ENCODE results near the gene SMARCE1.
"Not testable (repeated sequence)": the region's sequence is repeated elsewhere in the genome, so short reads cannot be mapped to it uniquely, and the experiment has no call there.

Gene SMARCE1

DNA sequence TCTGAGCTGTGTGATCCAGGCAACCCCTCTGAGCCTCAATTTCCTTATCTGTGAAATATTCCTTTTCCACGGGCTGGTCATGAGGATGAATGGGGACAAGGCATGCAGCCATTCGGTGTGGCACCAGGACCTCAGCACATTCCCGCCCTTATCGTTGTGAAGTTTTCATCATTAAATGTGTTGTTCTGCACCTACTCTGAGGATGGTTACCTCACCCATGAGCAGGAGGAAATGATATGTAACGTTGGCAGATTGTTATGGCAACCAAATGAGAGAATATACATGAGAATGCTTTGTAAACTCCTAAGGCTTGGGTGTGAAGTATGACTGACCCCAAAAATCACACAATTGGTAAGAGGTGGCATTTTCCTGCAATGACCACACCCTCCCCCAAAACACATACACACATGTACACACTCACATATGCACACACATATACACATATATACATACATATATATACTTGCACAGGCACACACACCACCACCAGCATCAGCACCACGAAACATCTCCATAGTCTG is 39.5 kb downstream of the SMARCE1 start:
- no peak for DNase-seq

DNA sequence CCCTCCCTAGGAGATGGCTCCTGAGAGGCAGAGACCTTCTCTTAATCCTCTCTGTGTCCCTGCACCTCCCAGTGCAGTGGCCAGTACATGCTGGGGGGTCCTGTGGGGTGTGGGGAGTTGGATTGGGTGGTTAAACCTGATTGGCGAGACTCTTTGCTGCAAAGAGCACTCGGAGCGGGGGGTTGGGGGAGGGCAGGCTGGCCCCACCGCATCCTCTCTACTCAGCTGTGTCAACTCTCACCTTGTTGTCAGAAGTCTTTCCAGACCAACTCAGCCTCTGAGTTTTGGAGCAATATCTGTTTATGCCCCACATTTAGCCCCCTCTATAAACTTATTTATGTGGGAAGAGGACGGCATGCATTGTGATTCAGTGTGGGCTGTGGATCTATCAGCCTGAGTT is 40.0 kb downstream of the SMARCE1 start:
- DNase-seq = no peak

DNA sequence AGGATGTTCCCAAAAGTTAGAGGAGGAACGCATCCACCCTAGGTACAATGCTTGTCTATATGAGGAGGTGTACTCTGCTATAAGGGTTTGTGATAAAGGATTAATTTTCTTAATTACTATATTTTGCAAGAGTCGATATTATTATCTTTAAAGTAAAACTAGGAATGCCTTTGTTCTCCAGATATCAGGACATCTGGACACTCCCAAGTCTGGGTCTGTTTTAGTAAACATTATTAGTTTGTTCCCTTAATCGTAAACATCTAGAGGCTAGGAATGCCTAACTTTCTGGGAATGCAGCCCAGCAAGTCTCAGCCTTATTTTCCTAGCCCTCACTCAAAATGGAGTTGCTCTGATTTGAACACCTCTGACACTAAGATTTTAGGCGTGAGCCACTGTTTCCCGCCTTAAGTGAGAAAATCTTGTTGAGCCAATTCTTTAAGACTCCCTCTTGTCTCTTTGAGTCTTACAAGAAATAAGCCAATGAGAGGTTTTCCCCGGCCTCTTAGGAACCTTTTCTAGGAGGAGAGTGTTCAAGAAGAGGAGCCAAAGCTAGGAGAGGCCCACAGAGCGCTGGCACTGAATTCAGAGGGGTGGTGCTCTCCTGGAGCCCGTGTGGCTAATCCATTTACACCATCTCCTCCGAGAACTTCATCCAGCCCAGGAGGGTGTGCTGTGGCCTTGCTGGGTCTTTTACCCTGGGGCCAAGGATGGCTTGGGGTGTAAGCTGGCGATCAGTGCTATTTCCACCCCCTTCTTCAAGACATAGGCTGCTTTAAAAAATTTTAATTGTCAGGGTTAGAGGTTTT is 40.9 kb downstream of the SMARCE1 start:
- DNase-seq = no peak

DNA sequence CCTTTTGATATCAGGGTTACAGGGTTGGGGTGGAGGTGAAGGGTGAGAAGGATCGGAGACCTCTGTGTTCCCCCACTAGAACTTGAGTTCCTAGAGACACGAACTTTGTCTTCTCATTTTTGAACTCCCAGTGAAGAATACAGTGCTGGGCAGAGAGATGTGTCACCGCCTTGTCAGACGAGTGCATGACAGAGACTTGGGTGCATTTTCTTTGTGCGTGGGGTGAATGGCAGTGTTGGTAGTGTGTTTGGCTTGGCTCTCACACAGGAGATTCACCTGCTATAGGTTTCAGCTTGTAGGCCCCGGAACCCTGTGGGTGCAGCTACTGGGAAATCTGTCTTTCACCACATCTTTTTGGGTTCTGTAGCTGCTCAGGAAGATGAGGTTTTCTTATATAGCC is 42.3 kb downstream of the SMARCE1 start:
- no peak for DNase-seq

DNA sequence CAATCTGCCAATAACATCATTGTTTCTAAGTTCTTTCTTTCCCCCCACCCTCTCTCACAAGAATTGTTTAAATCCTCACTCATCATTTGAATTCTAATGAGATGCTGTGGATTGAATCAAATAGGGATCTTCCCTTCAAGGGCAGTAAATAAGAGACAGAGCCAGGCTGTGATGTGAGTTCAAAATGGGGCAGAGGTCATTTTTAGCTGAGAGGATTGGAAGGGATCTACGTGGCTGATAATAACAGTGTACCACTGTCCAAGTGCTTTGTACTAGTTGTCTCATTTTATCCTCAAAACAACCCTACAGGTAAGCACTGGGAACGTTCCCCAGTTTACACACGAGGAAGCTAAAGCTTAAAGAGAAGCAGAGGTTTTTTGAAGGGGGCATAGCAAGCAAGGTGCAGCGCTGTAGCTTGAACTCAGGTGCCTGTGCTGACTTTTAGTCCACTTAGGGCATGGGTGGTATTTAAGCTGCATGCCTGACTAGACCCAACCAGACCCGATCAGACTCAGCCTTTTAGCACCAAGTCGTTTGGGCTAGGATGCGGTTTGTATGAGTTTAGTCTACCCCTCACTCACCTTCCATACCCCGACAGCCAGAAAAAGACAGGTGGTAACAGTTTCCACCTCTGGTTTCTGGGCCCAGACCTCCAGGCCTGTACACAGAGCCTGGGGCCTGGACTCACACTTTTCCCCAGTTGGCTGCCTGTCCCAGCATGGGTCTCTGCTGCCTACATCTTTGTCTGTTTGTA is 43.1 kb downstream of the SMARCE1 start:
- DNase-seq = no peak

DNA sequence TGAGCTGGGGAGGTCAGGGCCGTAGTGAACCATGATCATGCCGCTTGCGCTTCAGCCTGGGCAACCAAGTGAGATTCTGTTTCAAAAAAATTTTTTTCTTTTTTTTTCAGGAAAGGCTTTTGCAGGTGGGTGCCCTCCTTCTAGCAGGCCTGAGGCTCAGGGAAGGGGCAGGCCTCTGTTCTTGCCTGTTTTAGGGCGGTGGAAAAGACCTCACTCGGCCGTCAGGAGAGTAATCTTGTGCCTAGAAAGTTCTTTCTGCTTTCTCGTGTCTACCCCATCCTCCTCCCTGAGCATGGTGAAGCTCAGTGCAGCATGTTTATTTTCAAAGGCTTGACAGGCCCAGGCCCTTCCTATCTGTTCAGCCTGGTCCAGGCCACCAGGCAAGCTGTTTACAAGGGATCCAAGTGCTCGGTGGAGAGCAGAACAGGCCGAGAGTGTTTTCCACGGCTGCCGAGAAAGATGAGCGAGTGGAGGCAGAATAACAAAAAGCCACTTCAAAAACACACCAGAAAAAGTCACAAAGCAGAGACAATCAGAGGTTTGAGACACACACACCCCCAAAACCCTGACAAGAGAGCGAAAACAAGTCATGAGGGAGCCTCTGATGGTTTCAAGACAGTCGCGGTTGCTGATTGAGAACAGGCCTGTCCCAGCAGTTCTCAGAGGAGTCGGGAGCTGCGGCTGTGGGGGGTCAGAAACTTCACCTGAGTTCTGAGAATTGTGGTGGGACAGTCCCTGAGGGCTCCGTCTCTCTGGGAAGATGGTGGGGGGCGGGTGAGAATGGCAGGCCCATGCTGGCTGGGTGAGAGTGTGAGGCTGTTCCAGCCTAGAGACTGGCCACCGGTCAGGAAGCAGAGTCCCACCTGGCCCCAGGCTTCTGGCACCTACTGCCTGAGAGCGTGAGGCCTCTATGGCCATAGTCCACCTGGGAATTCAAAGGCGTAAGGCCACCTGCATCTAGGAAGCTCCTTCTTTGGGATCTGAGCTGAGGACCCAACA is 44.9 kb downstream of the SMARCE1 start:
- no peak for DNase-seq

DNA sequence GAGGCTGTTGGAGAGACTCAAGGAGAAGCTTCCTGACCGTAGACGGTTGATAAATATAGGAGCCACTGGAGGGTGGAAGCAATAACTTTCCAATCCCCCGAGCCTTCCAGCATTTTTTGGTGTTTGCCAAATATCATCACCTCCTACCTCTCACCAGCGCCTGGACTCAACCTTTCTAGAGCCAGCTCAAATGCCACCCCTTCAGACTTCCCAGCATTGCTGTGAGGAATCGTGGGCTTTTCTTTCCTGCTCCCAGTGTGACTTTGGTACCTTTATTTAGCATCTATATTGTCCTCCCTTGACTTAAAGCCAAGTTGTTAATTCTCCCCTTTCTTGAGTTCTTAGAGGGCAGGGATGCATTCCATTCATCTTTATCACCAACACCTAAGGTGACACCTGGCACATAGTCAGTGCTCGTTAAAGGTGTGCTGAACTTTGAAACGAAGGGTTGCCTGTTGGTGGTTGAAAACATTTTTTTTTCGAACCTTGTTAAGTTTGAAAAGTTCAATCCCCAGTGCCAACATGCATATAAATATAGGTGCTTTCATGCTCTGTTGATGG is 47.1 kb downstream of the SMARCE1 start:
- no peak for DNase-seq

DNA sequence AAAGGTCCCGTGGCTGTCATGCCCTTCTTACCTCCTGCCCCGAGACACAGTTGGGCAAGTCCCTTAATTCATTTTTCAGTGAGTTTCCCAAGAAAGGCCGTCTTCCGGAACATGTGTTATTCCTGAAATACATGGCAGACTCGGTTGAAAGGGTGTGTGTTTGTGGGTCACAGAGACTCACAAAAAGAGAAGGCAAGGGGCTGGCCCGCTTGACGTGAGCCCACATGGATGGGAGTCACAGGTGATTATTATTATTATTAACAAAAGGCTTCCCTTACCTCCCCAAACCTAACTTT is 48.2 kb downstream of the SMARCE1 start:
- no peak for DNase-seq

DNA sequence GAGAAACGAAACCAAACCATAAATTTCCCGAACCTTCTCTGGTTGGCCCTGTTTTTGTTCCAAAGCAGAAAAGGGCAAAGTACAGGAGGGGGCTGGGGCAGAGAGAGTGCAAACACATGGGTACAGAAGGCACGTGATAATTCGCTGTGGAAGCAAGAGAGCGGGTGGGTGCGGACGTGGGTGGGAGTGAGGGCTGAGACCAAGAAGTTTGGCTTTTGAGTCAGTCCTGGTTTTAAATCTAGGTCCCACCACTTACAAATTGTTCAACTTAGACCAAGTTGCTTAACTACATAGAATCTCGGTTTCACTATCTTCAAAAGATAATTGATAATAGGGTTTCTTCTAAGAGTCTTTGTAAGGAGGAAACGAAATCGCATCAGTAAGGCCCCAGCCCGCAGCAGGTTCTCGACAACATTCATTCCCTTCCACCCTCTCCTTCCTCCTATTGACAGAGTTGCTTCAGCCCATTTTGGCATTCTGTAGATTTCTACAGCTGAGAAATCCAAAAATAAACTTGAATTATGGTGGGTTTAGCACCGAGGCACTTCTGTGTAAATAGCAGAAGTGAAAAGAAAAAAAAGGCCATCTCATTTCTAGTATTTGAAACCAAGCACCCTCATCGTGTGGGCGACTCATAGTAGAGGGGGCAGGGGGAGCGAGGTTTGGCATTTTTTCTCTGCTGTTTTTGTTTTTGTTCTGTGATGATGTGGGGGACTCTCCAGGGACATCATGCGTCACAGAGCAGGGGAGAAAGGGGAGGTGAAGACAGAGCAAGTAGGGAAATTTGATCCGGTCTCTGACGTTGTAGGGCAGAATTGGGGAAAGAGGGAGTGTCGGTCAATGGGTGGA is 48.8 kb downstream of the SMARCE1 start:
- DNase-seq = no peak

DNA sequence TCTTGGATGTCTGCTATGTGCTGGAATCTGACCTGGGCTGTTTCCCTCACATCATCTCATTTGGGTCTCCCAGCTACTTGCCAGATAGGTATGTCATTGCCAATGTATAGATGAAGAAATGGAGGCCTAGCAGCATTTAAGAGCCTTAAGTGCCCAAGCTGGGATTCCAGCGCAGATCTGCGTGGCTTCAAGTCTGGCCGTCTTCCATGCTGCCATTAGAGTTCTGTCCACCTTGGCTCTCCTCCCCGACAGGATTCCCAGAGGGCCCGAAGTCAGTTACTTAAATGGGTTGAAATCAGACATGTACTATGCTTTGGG is 49.4 kb downstream of the SMARCE1 start:
- no peak for DNase-seq

DNA sequence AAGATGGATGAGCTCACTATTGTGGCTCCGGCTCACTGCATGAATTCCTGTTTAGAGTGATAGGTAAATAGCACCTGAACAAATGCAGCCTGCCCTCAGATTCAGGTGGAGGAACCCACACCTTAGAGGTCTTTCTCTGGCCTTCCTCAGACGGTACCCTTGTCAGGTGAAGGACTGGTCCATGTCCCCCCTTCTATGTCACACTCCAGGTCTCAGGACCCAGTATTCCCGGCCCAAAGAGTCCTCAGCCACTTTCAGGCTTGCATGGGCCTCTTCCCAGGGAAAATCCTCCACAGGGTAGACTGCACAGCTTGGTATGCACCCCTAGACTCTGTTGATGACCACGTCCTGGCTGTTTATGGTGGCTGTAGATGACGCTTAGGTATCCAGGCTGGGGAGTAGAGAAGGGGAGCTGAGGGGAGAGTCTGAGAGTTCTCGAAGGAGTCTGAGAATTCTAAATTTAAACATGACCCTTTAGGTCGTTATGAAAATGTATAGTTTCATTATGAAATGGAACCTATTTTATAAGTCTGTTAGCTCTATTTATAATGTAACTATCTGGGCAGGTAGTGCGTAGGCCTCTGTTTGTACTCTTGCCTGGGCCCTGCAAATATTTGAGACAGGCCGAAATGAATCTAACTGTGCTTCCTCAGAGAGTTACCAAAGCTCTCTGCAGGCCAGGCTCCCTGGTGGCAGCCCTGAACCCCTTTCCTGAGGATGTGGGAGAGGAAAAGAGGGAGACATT is 49.9 kb downstream of the SMARCE1 start:
- no peak for DNase-seq

DNA sequence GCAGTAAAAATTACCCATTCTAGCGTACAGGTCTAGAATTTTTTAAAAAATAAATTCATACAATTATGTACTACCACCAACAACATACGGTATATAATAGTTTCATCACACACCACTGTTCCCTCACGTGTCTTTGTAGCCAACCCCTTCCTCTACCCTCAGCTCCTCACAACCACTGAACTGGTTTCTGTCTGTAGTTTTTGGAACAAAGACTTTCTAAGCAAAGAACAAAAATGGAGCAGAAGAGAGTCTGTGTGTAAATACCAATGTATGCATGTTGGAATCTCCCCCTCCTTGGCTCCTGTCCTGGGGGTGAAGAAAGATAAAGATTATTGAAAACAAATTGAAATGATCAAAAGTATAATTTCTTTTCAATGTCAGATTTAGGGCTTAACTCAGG is 50.5 kb downstream of the SMARCE1 start:
- no peak for DNase-seq

DNA sequence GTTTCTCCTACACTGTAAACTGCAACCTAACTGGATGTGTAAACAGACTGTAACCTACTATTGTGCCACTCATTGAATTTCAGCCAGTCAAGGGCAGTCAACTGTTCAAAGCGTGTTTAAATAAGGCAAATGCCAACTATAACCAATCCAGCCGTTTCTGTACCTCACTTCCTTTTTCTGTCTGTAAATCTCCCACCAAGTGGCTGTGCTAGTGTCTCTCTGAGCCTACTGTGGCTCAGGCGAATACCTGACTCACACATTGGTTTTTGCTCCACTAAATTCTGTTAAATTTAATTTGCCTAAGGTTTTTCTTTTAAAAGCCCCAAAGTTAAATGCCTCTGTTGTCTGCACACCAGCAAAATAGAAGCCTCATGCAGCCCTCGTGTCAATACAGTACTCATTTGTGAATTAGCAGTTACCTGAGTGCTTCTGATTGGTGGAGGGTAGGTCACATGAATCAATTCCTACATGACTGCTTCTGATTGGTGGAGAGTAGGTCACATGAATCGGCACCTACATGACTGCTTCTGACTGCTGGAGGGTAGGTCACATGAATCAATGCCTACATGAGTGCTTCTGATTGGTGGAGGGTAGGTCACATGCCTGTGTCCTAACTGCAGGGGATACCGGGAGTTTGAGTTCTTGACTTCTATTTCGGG is 51.2 kb downstream of the SMARCE1 start:
- DNase-seq = no peak

DNA sequence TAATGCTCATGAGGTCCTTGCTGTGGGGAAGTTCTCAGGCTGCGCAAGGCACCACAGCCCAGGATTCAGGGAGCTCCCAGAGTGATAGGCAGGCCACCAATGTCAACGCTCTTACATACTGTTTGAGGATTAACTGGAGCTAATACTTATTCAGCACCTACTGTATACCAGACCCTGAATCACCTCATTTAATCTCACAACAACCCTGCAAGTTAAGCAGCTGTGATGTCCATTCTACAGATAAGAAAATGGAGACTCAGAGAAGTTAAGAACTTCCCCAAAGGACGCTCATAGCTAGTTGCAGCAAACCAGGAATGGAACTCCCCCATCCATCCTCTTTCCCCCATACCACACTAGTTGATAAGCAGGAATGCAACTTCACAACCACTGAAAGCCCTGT is 56.9 kb downstream of the SMARCE1 start:
- no peak for DNase-seq

DNA sequence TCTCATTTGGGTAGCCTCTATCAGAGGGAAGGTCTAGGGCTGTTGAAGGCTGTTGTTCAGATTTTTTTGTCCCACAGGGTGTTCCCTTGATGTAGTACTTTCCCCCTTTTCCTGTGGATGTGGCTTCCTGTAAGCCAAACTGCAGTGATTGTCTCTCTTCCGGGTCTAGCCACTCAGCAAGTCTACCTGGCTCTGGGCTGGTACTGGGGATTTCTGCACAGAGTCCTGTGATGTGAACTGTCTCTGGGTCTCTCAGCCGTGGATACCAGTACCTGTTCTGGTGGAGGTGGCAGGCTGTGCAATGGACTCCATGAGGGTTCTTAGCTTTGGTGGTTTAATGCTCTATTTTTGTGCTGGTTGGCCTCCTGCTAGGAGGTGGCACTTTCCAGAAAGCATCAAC is 59.1 kb downstream of the SMARCE1 start:
- DNase-seq = no peak

DNA sequence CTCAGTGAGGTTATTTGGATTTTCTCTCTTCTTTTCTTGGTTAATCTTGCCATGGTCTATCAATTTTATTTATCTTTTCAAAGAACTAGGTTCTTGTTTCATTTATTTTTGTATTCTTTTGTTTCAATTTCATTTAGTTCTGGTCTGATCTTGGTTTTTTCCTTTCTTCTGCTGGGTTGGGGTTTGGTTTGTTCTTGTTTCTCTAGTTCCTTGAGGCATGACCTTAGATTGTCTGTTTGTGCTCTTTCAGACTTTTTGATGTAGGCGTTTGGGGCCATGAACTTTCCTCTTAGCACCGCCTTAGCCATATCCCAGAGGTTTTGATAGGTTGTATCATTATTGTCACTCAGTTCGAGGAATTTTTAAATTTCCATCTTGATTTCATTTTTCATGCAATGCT is 61.4 kb downstream of the SMARCE1 start:
- not testable (repeated sequence) for DNase-seq

DNA sequence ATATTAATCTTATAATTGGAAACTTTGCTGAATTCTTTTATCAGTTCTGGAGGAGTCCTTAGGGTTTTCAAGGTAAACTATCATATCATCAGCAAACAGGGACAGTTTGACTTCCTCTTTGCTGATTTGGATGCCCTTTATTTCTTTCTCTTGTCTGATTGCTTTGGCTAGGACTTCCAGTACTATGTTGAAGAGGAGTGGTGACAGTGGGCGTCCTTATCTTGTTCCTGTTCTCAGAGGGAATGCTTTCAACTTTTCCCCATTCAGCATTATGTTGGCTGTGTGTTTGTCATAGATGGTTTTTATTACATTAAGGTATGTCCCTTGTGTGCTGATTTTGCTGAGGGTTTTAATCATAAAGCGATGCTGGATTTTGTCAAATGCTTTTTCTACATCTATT is 62.7 kb downstream of the SMARCE1 start:
- DNase-seq = not testable (repeated sequence)

DNA sequence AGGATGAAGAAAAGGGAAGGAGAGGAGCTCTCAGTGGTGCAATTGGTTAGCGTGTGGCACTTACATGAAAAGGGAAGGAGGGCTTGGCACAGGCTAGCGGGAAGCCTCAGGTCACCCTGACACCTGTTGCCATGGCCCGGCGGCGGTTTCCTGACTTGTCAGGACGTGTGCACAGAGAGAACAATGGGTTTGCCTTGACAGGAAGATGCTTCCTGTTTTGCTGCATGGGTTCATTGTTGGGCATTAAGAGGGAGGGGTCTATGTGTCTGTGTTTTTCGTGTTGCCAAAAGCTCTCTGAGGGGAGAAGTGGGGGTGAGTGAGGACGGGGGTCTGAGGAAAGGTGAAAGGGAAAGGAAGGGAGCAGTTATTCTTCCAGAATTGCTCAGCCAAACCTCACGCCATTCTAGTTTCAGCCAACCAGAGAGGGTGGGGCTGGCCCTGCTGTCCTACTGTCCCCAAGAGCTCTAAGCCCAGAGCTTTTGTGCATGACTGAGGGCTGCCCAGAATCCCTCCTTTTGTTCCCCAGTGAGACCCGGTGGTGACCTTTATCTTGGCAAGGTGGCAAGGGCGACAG is 65.2 kb downstream of the SMARCE1 start:
- DNase-seq = peak; percentile 92

DNA sequence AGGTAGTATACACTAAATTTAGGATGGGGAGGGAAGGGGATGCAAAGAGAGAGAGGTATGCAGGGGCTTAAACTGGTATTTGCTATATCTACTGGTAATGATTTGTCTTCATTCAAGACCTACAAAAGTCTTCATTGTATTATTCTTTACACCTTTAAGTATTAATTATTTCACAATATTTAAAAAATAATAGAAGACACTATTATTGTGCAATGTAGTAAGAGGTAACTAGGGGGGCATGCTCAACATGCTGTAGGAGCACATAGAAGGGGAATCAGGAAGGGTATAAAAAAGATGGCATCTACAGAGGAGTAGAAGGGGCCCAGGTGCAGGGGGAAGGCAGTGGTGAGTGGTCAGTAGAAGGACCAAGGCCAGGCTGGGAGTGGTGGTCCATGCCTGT is 67.5 kb downstream of the SMARCE1 start:
- DNase-seq = no peak

DNA sequence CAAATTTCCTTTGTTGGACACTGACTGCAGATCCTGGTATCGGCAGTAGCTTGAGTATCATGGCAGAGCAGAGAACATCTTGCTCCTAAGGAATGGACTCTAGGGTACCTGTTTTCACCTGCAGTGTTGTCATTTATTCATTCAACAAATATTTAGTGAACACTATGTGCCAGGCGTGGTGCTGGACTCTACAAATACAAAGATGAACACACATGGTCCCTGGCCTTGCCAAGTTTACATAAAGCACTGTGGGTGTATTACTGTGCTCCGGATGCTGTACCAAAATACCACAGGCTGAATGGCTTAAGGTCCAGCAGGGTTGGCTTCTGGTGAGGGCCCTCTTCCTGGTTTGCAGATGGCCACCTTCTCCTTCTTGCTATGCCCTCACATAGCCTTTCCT is 68.1 kb downstream of the SMARCE1 start:
- no peak for DNase-seq
